Muscle of leg (tissue), 11 donors: Measurements from ENCODE around the gene GARIN1A. TPM values are rescaled to one million over a fixed set of nuclear protein-coding genes. Genes with fewer than 3 reads are reported as not detected.

Experiments used
- DNase-seq: peaks from one replicate; pipeline ENCODE4 v3.0.0; 2013
- H3K27ac ChIP-seq: one replicate; pipeline ENCODE4 v1.5.1; 2013; ENCODE audit warnings: mild to moderate bottlenecking, low read length, control low read depth
- H3K27me3 ChIP-seq: one replicate; pipeline ENCODE4 v1.6.1; 2013; ENCODE audit warnings: low read length; ENCODE audit not compliant: control insufficient read depth, insufficient read depth
- H3K36me3 ChIP-seq: one replicate; pipeline ENCODE4 v1.6.1; 2013; ENCODE audit warnings: low read length; ENCODE audit not compliant: control insufficient read depth, insufficient read depth
- H3K4me1 ChIP-seq: one replicate; pipeline ENCODE4 v1.6.1; 2013; ENCODE audit warnings: low read length; ENCODE audit not compliant: control insufficient read depth, insufficient read depth
- H3K4me3 ChIP-seq: one replicate; pipeline ENCODE4 v1.5.1; 2013; ENCODE audit warnings: low read length, control low read depth
- H3K9me3 ChIP-seq: replicated peaks from 2 replicates; pipeline ENCODE4 v1.6.1; 2013; ENCODE audit warnings: low read depth, low read length; ENCODE audit not compliant: control insufficient read depth
- WGBS: methylation state at CpG from one replicate; pipeline ENCODE4 v1.1.5; 2013; ENCODE audit warnings: missing lambda C conversion rate; ENCODE audit not compliant: insufficient coverage; 5-methylcytosine and 5-hydroxymethylcytosine counted together
- polyA plus RNA-seq, 8 donors: library from polyadenylated mRNA; unstranded; fragments of 120-200 nt; gene quantifications; one replicate each; pipeline versions ENCODE4 v1.2.1 to v1.2.3, GENCODE V29; 2013; ENCODE audit warnings: inconsistent platforms in 1 of 8, low replicate concordance in 1 of 8; ENCODE audit not compliant: insufficient read length in 8 of 8, insufficient read depth in 1 of 8
- total RNA-seq: library from RNA; stranded (reverse); fragments of 120-200 nt; gene quantifications from one replicate; pipeline ENCODE4 v1.2.4, GENCODE V29; 2013

The GARIN1A gene
- total and polyA plus RNA-seq, 9 donors: 0.53 to 3.0 (median 1.4) TPM

DNA sequence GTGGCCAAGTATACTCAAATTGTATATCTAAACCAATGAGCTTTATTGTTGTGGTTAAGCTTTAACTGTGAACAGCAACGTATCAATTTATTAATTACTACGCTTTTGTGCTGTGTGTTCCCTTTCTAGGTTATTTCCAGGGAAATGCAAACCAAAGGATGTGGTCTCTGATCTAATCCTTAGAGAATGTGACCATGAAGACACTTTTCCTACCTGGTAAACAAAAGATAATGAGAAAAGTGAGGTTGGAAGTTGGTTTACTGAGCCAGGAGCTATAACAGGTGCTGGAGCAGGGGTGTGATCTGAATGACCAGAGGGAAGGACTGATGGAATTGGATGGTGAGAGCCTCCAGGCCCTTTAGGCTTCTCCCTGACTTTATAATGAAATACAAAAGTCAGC, 41.7 kb downstream of the GARIN1A start:
- Histone ChIP-seq H3K27me3 (peaks cover 7% of the 10 kb centered on the region), H3K27ac (no peak overlapping the region), H3K4me3 (no peak overlapping the region), H3K36me3 (no peaks in the 10 kb centered on the region), H3K4me1 (no peaks in the 10 kb centered on the region), H3K9me3 (no peaks in the 10 kb centered on the region)
- DNase-seq: no peak
- no CpG with 5 or more reads among the region's 2 CpGs for whole genome bisulfite sequencing

DNA sequence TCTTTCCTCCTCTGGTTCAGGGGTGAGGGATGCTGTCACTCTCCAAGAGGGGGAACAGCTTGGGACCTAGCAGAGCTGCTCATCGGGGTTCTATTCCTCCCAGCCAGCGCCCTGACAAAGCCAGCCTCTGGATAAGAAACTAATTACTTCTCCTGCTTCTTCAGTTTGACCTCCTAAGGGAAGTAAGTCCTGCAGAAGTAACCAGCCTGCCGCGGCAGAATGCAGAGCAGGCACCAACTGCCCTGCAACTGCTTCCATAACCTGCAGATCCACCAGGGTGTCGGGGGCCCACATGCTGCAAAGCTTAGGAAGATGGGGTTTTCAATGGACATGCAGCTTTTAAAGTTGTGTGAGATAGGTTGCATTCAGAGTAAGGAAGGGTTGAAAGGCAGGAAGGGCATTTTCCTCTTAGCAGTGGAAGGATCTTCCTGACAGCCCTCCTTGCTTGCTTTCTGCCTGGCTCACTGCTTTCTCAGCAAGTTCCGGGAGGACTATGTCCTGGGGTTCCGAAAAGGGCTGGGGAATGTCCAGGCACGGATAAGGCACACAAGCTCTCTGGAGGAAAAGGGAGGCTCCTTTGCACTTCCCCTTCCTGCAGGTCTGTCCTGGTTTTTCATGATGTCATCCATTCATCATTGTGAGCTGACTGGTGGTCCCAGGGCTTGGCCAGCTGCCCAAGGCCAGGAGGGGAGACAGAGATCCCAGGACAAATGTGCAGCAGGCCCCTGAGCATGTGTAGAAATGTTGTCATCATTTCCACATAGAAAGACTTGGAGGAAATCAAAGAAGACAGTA, 42.8 kb downstream of the GARIN1A start:
- H3K27ac ChIP-seq: no peak overlapping the region
- no peaks in the 10 kb centered on the region for H3K36me3 ChIP-seq
- no peaks in the 10 kb centered on the region for H3K9me3 ChIP-seq
- no peak for DNase-seq
- no peaks in the 10 kb centered on the region for H3K4me1 ChIP-seq
- H3K4me3 ChIP-seq: no peak overlapping the region
- peaks cover 7% of the 10 kb centered on the region for H3K27me3 ChIP-seq
- 59% methylated on average over 7 of the region's 8 CpGs for WGBS

DNA sequence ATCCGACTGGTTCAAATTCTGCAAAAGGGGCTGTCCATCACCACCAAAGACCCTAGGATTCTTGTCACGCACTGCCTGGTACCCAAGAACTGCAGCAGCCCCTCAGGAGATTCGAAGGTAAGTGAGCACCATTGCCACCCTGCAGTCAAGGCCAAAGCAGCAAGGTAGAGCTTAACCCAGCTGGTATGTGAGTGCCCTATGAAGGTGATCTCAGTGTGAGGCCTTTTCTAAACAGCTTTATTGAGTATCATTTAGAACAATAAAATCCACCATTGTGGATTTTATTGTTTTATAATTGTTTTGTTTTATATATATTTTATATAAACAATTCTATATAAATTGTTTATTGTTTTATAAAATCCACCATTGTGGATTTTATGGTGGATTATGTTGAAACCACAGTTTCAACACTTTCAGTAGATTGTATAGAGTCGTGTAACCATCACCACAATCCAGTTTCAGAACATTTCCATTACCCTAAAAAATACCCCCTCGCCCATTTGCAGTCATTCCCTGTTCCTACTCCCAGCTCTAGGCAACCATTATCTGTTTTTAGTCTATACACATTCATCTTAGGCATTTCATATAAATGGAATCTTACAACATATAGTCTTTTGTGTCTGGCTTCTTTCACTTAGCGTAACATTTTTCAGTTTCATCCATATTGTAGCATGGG, 47.0 kb downstream of the GARIN1A start:
- no peaks in the 10 kb centered on the region for H3K9me3 ChIP-seq
- H3K4me3 ChIP-seq: no peak overlapping the region
- peaks cover 4% of the 10 kb centered on the region for H3K27me3 ChIP-seq
- 70% methylated on average over 2 of the region's 6 CpGs for WGBS
- DNase-seq: no peak
- no peak overlapping the region for H3K27ac ChIP-seq
- no peaks in the 10 kb centered on the region for H3K4me1 ChIP-seq
- no peaks in the 10 kb centered on the region for H3K36me3 ChIP-seq

DNA sequence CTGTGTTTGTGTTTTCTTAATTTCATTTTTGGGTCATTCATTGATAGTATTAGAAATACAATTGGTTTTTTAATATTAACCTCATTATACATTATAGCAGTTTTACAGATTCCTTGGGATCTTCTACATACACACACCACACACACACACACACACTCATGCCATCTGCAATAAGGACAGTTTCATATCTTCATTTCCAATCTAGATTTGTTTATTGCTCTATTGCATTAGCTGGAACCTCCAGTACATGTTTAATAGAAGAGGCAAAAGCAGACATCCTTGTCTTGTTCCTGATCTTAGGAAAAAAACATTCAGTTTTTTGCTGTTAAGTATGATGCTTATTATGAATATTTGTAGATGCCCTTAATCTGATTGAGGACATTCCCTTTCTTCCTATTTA, 49.3 kb downstream of the GARIN1A start:
- Histone ChIP-seq H3K4me1 (peaks cover 5% of the 10 kb centered on the region), H3K36me3 (no peaks in the 10 kb centered on the region), H3K27ac (no peak overlapping the region), H3K9me3 (no peaks in the 10 kb centered on the region), H3K27me3 (no peaks in the 10 kb centered on the region), H3K4me3 (no peak overlapping the region)
- DNase-seq: no peak

Other genes starting within 250 kb of the GARIN1A start
- gene HILPDA, start 216.4 kb upstream of the GARIN1A start, total RNA-seq: 12.9 TPM
- 10 to 100 TPM; 11.1 to 15.4 (median 13.6) TPM for gene HILPDA, start 216.4 kb upstream of the GARIN1A start, polyA plus RNA-seq
- gene METTL2B, start 195.5 kb upstream of the GARIN1A start, total RNA-seq: 27.5 TPM
- gene METTL2B, start 195.5 kb upstream of the GARIN1A start, polyA plus RNA-seq: 10 to 100 TPM; 15.3 to 24.0 (median 19.9) TPM
- gene CALU, start 67.1 kb downstream of the GARIN1A start, total RNA-seq: 212 TPM
- 100 to 1,000 TPM; 172 to 324 (median 258) TPM for gene CALU, start 67.1 kb downstream of the GARIN1A start, polyA plus RNA-seq
- gene OPN1SW, start 103.5 kb downstream of the GARIN1A start, total RNA-seq: not detected
- 1 to 10 TPM; 1.9 to 3.4 (median 2.5) TPM for gene OPN1SW, start 103.5 kb downstream of the GARIN1A start, polyA plus RNA-seq
- gene CCDC136, start 119.7 kb downstream of the GARIN1A start, total RNA-seq: 10.7 TPM
- 10 to 100 TPM; 12.0 to 21.5 (median 16.6) TPM for gene CCDC136, start 119.7 kb downstream of the GARIN1A start, polyA plus RNA-seq
- 339 TPM for gene FLNC, start 158.1 kb downstream of the GARIN1A start, total RNA-seq
- 100 to 1,000 TPM; 378 to 779 (median 506) TPM for gene FLNC, start 158.1 kb downstream of the GARIN1A start, polyA plus RNA-seq
- gene ATP6V1F, start 190.6 kb downstream of the GARIN1A start, total RNA-seq: 93.5 TPM
- gene ATP6V1F, start 190.6 kb downstream of the GARIN1A start, polyA plus RNA-seq: 100 to 1,000 TPM; 110 to 141 (median 123) TPM
- gene KCP, start 238.4 kb downstream of the GARIN1A start, total RNA-seq: 0.58 TPM
- 1 to 10 TPM in 6 of 8 donors, under 1 TPM in 2; 0.50 to 1.8 (median 1.3) TPM for gene KCP, start 238.4 kb downstream of the GARIN1A start, polyA plus RNA-seq